HG03520 (cell line): Measurements from ENCODE around the gene TBP.

Experiments
- ATAC-seq: cut with Tn5 transposase; IDR thresholded peaks from one replicate; pipeline ENCODE4 v1.9.1; 2021; ENCODE audit warnings: mild to moderate bottlenecking, moderate library complexity; ENCODE audit not compliant: unreplicated experiment

Gene TBP

GRCh38 chr6:170533792-170534191, 20.4 kb upstream of the TBP start:
- no peak for ATAC-seq

GRCh38 chr6:170535004-170535403, 19.2 kb upstream of the TBP start:
- no peak for ATAC-seq

- no peak for ATAC-seq
Measured at GRCh38 chr6:170536671-170537070, 17.5 kb upstream of the TBP start.

GRCh38 chr6:170537329-170537728, 16.8 kb upstream of the TBP start:
- ATAC-seq = no peak

- ATAC-seq = no peak
Measured at GRCh38 chr6:170542031-170542719, 12.0 kb upstream of the TBP start.

GRCh38 chr6:170545405-170545804, 8.8 kb upstream of the TBP start:
- ATAC-seq = no peak

GRCh38 chr6:170552765-170553533, 1.2 kb upstream of the TBP start, which contains the start of gene PSMB1:
PSMB1 (minus strand) TSS chr6:170553307; CDS start chr6:170553242, 65 bp downstream.
- ATAC-seq = peak; percentile 37

- peak; percentile 37 for ATAC-seq
Measured at GRCh38 chr6:170553534-170554012, 596 bp upstream of the TBP start.

GRCh38 chr6:170554796-170555137, 598 bp downstream of the TBP start:
- no peak for ATAC-seq

- no peak for ATAC-seq
Measured at GRCh38 chr6:170555305-170555704, 1.1 kb downstream of the TBP start.

GRCh38 chr6:170561555-170561954, 7.4 kb downstream of the TBP start:
- ATAC-seq = no peak

GRCh38 chr6:170564936-170565530, 10.9 kb downstream of the TBP start:
- ATAC-seq = no peak

- no peak for ATAC-seq
Measured at GRCh38 chr6:170572704-170573466, 18.7 kb downstream of the TBP start.

- ATAC-seq = no peak
Measured at GRCh38 chr6:170575250-170575649, 21.1 kb downstream of the TBP start.

- ATAC-seq = no peak
Measured at GRCh38 chr6:170578909-170579308, 24.7 kb downstream of the TBP start.

GRCh38 chr6:170583756-170584180, 29.6 kb downstream of the TBP start:
- ATAC-seq = no peak

GRCh38 chr6:170584181-170584953, 30.2 kb downstream of the TBP start, which contains the start of gene PDCD2:
PDCD2 (minus strand) TSS chr6:170584637; CDS start chr6:170584581, 56 bp downstream.
- peak; percentile 95 for ATAC-seq

- peak; percentile 25 for ATAC-seq
Measured at GRCh38 chr6:170584954-170585498, 30.9 kb downstream of the TBP start.

- no peak for ATAC-seq
Measured at GRCh38 chr6:170590725-170591124, 36.6 kb downstream of the TBP start.

- no peak for ATAC-seq
Measured at GRCh38 chr6:170596426-170596825, 42.3 kb downstream of the TBP start.
